ENCODE data around the gene FANCC.

- TF ChIP-seq POLR2A (IDR thresholded peaks at IDR 0.05): no peak
- TF ChIP-seq, protein P1, sequence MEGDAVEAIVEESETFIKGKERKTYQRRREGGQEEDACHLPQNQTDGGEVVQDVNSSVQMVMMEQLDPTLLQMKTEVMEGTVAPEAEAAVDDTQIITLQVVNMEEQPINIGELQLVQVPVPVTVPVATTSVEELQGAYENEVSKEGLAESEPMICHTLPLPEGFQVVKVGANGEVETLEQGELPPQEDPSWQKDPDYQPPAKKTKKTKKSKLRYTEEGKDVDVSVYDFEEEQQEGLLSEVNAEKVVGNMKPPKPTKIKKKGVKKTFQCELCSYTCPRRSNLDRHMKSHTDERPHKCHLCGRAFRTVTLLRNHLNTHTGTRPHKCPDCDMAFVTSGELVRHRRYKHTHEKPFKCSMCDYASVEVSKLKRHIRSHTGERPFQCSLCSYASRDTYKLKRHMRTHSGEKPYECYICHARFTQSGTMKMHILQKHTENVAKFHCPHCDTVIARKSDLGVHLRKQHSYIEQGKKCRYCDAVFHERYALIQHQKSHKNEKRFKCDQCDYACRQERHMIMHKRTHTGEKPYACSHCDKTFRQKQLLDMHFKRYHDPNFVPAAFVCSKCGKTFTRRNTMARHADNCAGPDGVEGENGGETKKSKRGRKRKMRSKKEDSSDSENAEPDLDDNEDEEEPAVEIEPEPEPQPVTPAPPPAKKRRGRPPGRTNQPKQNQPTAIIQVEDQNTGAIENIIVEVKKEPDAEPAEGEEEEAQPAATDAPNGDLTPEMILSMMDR (IDR thresholded peaks at IDR 0.05): no peak
Observed at GRCh38 chr9:95080961-95081647, 236.4 kb downstream of the FANCC start.
